Measurements from ENCODE around the gene DMRT2.

Gene DMRT2

GRCh38 chr9:1047591-1048230 lies 2.4 kb upstream of the DMRT2 start:
- DNase-seq, result no peak

- no peak for DNase-seq
Observed at GRCh38 chr9:1048231-1048619, 1.9 kb upstream of the DMRT2 start.

GRCh38 chr9:1048811-1049210 lies 1.3 kb upstream of the DMRT2 start:
- DNase-seq, result no peak

GRCh38 chr9:1049641-1050040 lies 516 bp upstream of the DMRT2 start:
- no peak for DNase-seq

GRCh38 chr9:1051210-1051583 lies 1.0 kb downstream of the DMRT2 start:
- DNase-seq, result no peak

GRCh38 chr9:1051584-1052275 lies 1.6 kb downstream of the DMRT2 start:
- DNase-seq, result no peak

- no peak for DNase-seq
Observed at GRCh38 chr9:1052365-1053281, 2.5 kb downstream of the DMRT2 start.

GRCh38 chr9:1053282-1053621 lies 3.1 kb downstream of the DMRT2 start:
- DNase-seq, result no peak

- DNase-seq, result no peak
Observed at GRCh38 chr9:1053986-1054425, 3.8 kb downstream of the DMRT2 start.

- DNase-seq, result no peak
Observed at GRCh38 chr9:1055166-1055565, 5.0 kb downstream of the DMRT2 start.

GRCh38 chr9:1057910-1058309 lies 7.8 kb downstream of the DMRT2 start:
- no peak for DNase-seq

GRCh38 chr9:1058826-1059487 lies 8.8 kb downstream of the DMRT2 start:
- no peak for DNase-seq

GRCh38 chr9:1065130-1065529 lies 15.0 kb downstream of the DMRT2 start:
- no peak for DNase-seq

GRCh38 chr9:1070692-1071091 lies 20.5 kb downstream of the DMRT2 start:
- DNase-seq, result no peak

- no peak for DNase-seq
Observed at GRCh38 chr9:1071730-1072129, 21.6 kb downstream of the DMRT2 start.

GRCh38 chr9:1073497-1073896 lies 23.3 kb downstream of the DMRT2 start:
- no peak for DNase-seq

GRCh38 chr9:1077616-1078015 lies 27.5 kb downstream of the DMRT2 start:
- no peak for DNase-seq

GRCh38 chr9:1083325-1083913 lies 33.3 kb downstream of the DMRT2 start:
- DNase-seq, result no peak

- no peak for DNase-seq
Observed at GRCh38 chr9:1085086-1085485, 34.9 kb downstream of the DMRT2 start.

- no peak for DNase-seq
Observed at GRCh38 chr9:1086517-1086916, 36.4 kb downstream of the DMRT2 start.

- DNase-seq, result no peak
Observed at GRCh38 chr9:1087120-1087881, 37.1 kb downstream of the DMRT2 start.

- DNase-seq, result no peak
Observed at GRCh38 chr9:1094749-1095148, 44.6 kb downstream of the DMRT2 start.
